ENCODE data around the gene HHIPL1. TPM values are rescaled to one million over a fixed set of nuclear protein-coding genes. Genes with fewer than 3 reads are reported as not detected.

HHIPL1 gene
- total RNA-seq, 1 experiment from 2014 or later: 0.06 TPM

- Histone ChIP-seq H3K4me1 (ENCODE audit: insufficient read depth, low read length, poor library complexity, severe bottlenecking) (peaks cover 26% of the 10 kb centered on the region), H3K36me3 (ENCODE audit: insufficient read depth, low read length, poor library complexity, severe bottlenecking) (no peaks in the 10 kb centered on the region), H3K9me3 (ENCODE audit: low read depth, low read length, poor library complexity, severe bottlenecking) (no peaks in the 10 kb centered on the region), H3K27ac (ENCODE audit: low read depth, low read length, poor library complexity, severe bottlenecking) (no peak overlapping the region), H3K4me3 (ENCODE audit: low read depth, low read length, poor library complexity, severe bottlenecking) (no peak overlapping the region), H3K27me3 (replicated peaks; ENCODE audit: insufficient read depth, low read depth, low read length, poor library complexity) (no peaks in the 10 kb centered on the region)
- DNase-seq (ENCODE audit: low spot score): peak; percentile 31
- intact Hi-C loops (cut with micrococcal nuclease; ENCODE audit: unreplicated experiment): loop anchor here (10.0 kb wide), 1 partner anchor 225 kb away; no protein-coding TSS in a partner anchor
- BruUV-seq (replicated peaks): no TSS peak
- TF ChIP-seq EZH2 (IDR thresholded peaks at IDR 0.05; ENCODE audit: borderline replicate concordance, low read depth, low read length, poor library complexity, severe bottlenecking) (no peak), CTCF (conservative IDR thresholded peaks at IDR 0.05; ENCODE audit: low read depth, low read length) (no peak)
- CTCF ChIA-PET: interaction anchor here (0.5 kb wide), 1 partner anchor 64 kb away, joined by 4 read pairs; no protein-coding TSS in a partner anchor
- POLR2A ChIA-PET (ENCODE audit: low non-redundant PET): interaction anchor here (0.7 kb wide), 1 partner anchor 16 kb away, joined by 5 read pairs; no protein-coding TSS in a partner anchor
These were observed 24.8 kb upstream of the HHIPL1 start for GRCh38 chr14:99619835-99620834.

GRCh38 chr14:99621948-99622347, 23.0 kb upstream of the HHIPL1 start:
- Histone ChIP-seq H3K27ac (ENCODE audit: low read depth, low read length, poor library complexity, severe bottlenecking) (no peak overlapping the region), H3K36me3 (ENCODE audit: insufficient read depth, low read length, poor library complexity, severe bottlenecking) (no peaks in the 10 kb centered on the region), H3K9me3 (ENCODE audit: low read depth, low read length, poor library complexity, severe bottlenecking) (no peaks in the 10 kb centered on the region), H3K27me3 (replicated peaks; ENCODE audit: insufficient read depth, low read depth, low read length, poor library complexity) (no peaks in the 10 kb centered on the region), H3K4me1 (ENCODE audit: insufficient read depth, low read length, poor library complexity, severe bottlenecking) (peaks cover 9% of the 10 kb centered on the region), H3K4me3 (ENCODE audit: low read depth, low read length, poor library complexity, severe bottlenecking) (no peak overlapping the region)
- CTCF ChIA-PET: no interaction called here
- no peak for DNase-seq (ENCODE audit: low spot score)
- no TSS peak for BruUV-seq (replicated peaks)
- POLR2A ChIA-PET (ENCODE audit: low non-redundant PET): no interaction called here
- intact Hi-C loops (cut with micrococcal nuclease; ENCODE audit: unreplicated experiment): loop anchor here (10.0 kb wide), 1 partner anchor 227 kb away; no protein-coding TSS in a partner anchor
- TF ChIP-seq EZH2 (IDR thresholded peaks at IDR 0.05; ENCODE audit: borderline replicate concordance, low read depth, low read length, poor library complexity, severe bottlenecking) (no peak), CTCF (conservative IDR thresholded peaks at IDR 0.05; ENCODE audit: low read depth, low read length) (no peak)

- intact Hi-C loops (cut with micrococcal nuclease; ENCODE audit: unreplicated experiment): loop anchor here (10.0 kb wide), 1 partner anchor 229 kb away; no protein-coding TSS in a partner anchor
- H3K9me3 ChIP-seq (ENCODE audit: low read depth, low read length, poor library complexity, severe bottlenecking): no peaks in the 10 kb centered on the region
- TF ChIP-seq EZH2 (IDR thresholded peaks at IDR 0.05; ENCODE audit: borderline replicate concordance, low read depth, low read length, poor library complexity, severe bottlenecking): no peak
- TF ChIP-seq CTCF (conservative IDR thresholded peaks at IDR 0.05; ENCODE audit: low read depth, low read length): no peak
- H3K4me3 ChIP-seq (ENCODE audit: low read depth, low read length, poor library complexity, severe bottlenecking): no peak overlapping the region
- H3K27ac ChIP-seq (ENCODE audit: low read depth, low read length, poor library complexity, severe bottlenecking): no peak overlapping the region
- peaks cover 5% of the 10 kb centered on the region for H3K4me1 ChIP-seq (ENCODE audit: insufficient read depth, low read length, poor library complexity, severe bottlenecking)
- no peaks in the 10 kb centered on the region for H3K27me3 ChIP-seq (replicated peaks; ENCODE audit: insufficient read depth, low read depth, low read length, poor library complexity)
- ChIA-PET POLR2A (ENCODE audit: low non-redundant PET) (no interaction called here), CTCF (interaction anchor here (0.6 kb wide), 1 partner anchor 692 kb away, joined by 3 read pairs; no protein-coding TSS in a partner anchor)
- BruUV-seq (replicated peaks): no TSS peak
- H3K36me3 ChIP-seq (ENCODE audit: insufficient read depth, low read length, poor library complexity, severe bottlenecking): no peaks in the 10 kb centered on the region
- no peak for DNase-seq (ENCODE audit: low spot score)
These were observed 20.9 kb upstream of the HHIPL1 start for GRCh38 chr14:99624024-99624423.

Data from A673 (cell line).